ENCODE data around the gene ESR1. TPM values are rescaled to one million over a fixed set of nuclear protein-coding genes. Genes with fewer than 3 reads are reported as not detected.

The ESR1 gene
- total RNA-seq, 1 donor from 2014 or later = not detected

DNA sequence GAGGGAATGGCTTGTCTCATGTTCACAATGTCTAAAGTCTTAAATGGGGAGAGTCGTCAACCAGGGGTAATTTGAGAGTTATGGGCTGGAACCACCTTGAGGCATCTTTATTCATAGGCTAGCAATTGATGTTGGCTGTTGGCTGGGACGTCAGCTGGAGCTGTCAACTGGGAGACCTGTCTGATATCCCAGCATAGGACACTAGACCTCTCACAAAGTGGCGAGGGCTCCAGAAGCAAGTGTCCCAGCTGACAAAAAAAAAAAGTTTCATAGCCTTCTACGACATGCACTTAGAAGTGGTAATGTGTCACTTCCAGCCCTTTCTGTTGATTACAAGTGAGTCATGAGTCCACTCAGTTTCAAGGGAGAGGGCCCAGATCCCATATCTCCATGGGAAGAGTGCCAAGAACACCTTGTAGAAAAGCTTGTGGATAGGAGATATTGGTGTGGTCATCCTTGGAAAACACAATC lies 278.0 kb downstream of the ESR1 start:
- H3K4me1 ChIP-seq = no peaks in the 10 kb centered on the region
- no peak overlapping the region for H3K27ac Mint-ChIP-seq
- DNase-seq (ENCODE audit: low spot score) = no peak
- H3K36me3 ChIP-seq = no peaks in the 10 kb centered on the region
- no peak overlapping the region for H3K4me3 ChIP-seq
- no peaks in the 10 kb centered on the region for H3K27me3 ChIP-seq
- H3K9me3 ChIP-seq (ENCODE audit: low read depth) = no peaks in the 10 kb centered on the region
- H3K27ac ChIP-seq = no peak overlapping the region
- no peak overlapping the region for H3K4me2 ChIP-seq
- H3K9me3 Mint-ChIP-seq = peaks cover 8% of the 10 kb centered on the region
- no peak overlapping the region for H3K4me3 Mint-ChIP-seq
- H3F3A ChIP-seq (ENCODE audit: low read depth) = no peaks in the 10 kb centered on the region
- no peaks in the 10 kb centered on the region for H3K79me2 ChIP-seq (ENCODE audit: low read depth)
- no peaks in the 10 kb centered on the region for H3K36me3 Mint-ChIP-seq
- TF ChIP-seq EZH2 (IDR thresholded peaks at IDR 0.05) (no peak), EZH2phosphoT487 (IDR thresholded peaks at IDR 0.05) (no peak)
- TF ChIP-seq, protein P1, sequence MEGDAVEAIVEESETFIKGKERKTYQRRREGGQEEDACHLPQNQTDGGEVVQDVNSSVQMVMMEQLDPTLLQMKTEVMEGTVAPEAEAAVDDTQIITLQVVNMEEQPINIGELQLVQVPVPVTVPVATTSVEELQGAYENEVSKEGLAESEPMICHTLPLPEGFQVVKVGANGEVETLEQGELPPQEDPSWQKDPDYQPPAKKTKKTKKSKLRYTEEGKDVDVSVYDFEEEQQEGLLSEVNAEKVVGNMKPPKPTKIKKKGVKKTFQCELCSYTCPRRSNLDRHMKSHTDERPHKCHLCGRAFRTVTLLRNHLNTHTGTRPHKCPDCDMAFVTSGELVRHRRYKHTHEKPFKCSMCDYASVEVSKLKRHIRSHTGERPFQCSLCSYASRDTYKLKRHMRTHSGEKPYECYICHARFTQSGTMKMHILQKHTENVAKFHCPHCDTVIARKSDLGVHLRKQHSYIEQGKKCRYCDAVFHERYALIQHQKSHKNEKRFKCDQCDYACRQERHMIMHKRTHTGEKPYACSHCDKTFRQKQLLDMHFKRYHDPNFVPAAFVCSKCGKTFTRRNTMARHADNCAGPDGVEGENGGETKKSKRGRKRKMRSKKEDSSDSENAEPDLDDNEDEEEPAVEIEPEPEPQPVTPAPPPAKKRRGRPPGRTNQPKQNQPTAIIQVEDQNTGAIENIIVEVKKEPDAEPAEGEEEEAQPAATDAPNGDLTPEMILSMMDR (IDR thresholded peaks at IDR 0.05) = no peak
- H2AFZ ChIP-seq (replicated peaks) = no peak overlapping the region
- no peak overlapping the region for H3K9ac ChIP-seq
- no peaks in the 10 kb centered on the region for H3K4me1 Mint-ChIP-seq
- H4K20me1 ChIP-seq (ENCODE audit: low read depth) = no peaks in the 10 kb centered on the region
- H3K27me3 Mint-ChIP-seq (ENCODE audit: insufficient read depth, low read depth) = no peaks in the 10 kb centered on the region

DNA sequence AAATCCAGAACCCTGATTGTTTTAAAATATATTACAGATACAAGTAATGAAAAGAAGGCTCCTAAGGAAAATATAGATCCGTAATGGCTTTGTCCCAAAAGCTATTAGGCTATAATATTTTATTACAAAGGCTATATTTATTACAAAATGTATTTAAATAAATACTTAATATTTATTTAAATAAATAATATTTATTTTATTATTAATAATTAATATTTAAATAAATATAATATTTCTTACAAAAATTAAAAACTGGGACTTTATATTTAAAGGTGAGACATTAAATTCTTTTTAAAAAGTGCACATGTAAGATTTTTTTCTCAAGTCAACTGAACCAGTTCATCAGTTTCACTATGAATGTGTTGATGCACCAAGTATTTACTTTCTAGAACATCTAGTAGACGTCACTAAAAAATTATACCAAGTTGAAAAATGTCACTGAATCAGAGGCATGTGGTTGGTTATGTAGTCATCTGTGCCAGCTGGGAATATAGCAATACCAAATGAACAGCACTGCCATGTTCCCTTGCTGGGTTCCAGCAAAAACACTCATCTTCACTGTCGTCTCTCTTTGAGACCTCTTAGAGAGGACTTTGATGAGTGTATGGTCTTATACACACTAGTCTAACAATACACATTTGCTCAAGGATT lies 278.9 kb downstream of the ESR1 start:
- no peaks in the 10 kb centered on the region for H3K27me3 ChIP-seq
- Mint-ChIP-seq H3K4me3 (no peak overlapping the region), H3K36me3 (no peaks in the 10 kb centered on the region), H3K27me3 (ENCODE audit: insufficient read depth, low read depth) (no peaks in the 10 kb centered on the region), H3K27ac (no peak overlapping the region), H3K4me1 (no peaks in the 10 kb centered on the region), H3K9me3 (peaks cover 8% of the 10 kb centered on the region)
- TF ChIP-seq EZH2 (IDR thresholded peaks at IDR 0.05) (no peak), EZH2phosphoT487 (IDR thresholded peaks at IDR 0.05) (no peak)
- TF ChIP-seq, protein P1 (IDR thresholded peaks at IDR 0.05) = no peak
- H2AFZ ChIP-seq (replicated peaks) = no peak overlapping the region
- H3K9ac ChIP-seq = no peak overlapping the region
- no peak overlapping the region for H3K4me2 ChIP-seq
- H3K4me3 ChIP-seq = no peak overlapping the region
- H3K4me1 ChIP-seq = no peaks in the 10 kb centered on the region
- no peak overlapping the region for H3K27ac ChIP-seq
- H3K9me3 ChIP-seq (ENCODE audit: low read depth) = no peaks in the 10 kb centered on the region
- H4K20me1 ChIP-seq (ENCODE audit: low read depth) = no peaks in the 10 kb centered on the region
- no peaks in the 10 kb centered on the region for H3F3A ChIP-seq (ENCODE audit: low read depth)
- H3K36me3 ChIP-seq = no peaks in the 10 kb centered on the region
- no peaks in the 10 kb centered on the region for H3K79me2 ChIP-seq (ENCODE audit: low read depth)
- DNase-seq (ENCODE audit: low spot score) = no peak

DNA sequence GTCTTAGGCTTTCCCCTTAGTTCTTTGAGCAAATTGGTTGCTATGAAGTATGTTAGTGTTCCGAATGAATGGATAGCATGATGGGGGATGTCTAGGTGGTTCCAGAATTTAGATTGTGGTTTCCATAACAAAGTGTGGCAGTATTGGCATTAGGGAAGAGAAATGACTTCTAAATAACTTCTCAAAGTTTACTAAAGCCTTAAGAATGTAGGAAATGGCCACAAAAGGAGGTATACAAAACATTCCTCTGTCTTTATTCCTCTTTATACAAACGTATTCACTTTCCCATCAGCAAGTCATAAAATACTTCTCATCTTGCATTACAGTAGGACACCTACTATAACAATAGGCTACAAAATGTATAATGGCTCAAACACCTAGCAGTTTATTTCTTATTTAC lies 279.6 kb downstream of the ESR1 start:
- H3K4me3 ChIP-seq = no peak overlapping the region
- no peaks in the 10 kb centered on the region for H3K36me3 ChIP-seq
- no peak for TF ChIP-seq EZH2phosphoT487 (IDR thresholded peaks at IDR 0.05)
- TF ChIP-seq, protein P1 (IDR thresholded peaks at IDR 0.05) = no peak
- TF ChIP-seq EZH2 (IDR thresholded peaks at IDR 0.05) = no peak
- H2AFZ ChIP-seq (replicated peaks) = no peak overlapping the region
- Mint-ChIP-seq H3K4me3 (no peak overlapping the region), H3K9me3 (peaks cover 8% of the 10 kb centered on the region), H3K36me3 (no peaks in the 10 kb centered on the region), H3K27ac (no peak overlapping the region), H3K27me3 (ENCODE audit: insufficient read depth, low read depth) (no peaks in the 10 kb centered on the region), H3K4me1 (no peaks in the 10 kb centered on the region)
- no peaks in the 10 kb centered on the region for H3F3A ChIP-seq (ENCODE audit: low read depth)
- no peaks in the 10 kb centered on the region for H3K27me3 ChIP-seq
- no peak overlapping the region for H3K4me2 ChIP-seq
- no peak overlapping the region for H3K27ac ChIP-seq
- H3K79me2 ChIP-seq (ENCODE audit: low read depth) = no peaks in the 10 kb centered on the region
- no peak overlapping the region for H3K9ac ChIP-seq
- no peak for DNase-seq (ENCODE audit: low spot score)
- H4K20me1 ChIP-seq (ENCODE audit: low read depth) = no peaks in the 10 kb centered on the region
- no peaks in the 10 kb centered on the region for H3K9me3 ChIP-seq (ENCODE audit: low read depth)
- H3K4me1 ChIP-seq = no peaks in the 10 kb centered on the region
